Measurements from ENCODE around the gene TMPO. TPM values are rescaled to one million over a fixed set of nuclear protein-coding genes. Genes with fewer than 3 reads are reported as not detected.

Gene TMPO
- total and polyA plus RNA-seq, 2 experiments from 2014 or later: 75.5 to 256 TPM

- TF ChIP-seq REST (IDR thresholded peaks at IDR 0.05; ENCODE audit: unreplicated experiment): no peak
- TF ChIP-seq STAT1 (IDR thresholded peaks at IDR 0.05; ENCODE audit: unreplicated experiment): no peak
- no peak for TF ChIP-seq ZNF331 (CRISPR knock-in tag; IDR thresholded peaks at IDR 0.05; ENCODE audit: low read depth)
- no peak for TF ChIP-seq EZH2 (IDR thresholded peaks at IDR 0.05; ENCODE audit: low read depth, unreplicated experiment)
- no peak for TF ChIP-seq JUNB (IDR thresholded peaks at IDR 0.05; ENCODE audit: unreplicated experiment)
- no peak for TF ChIP-seq CTCF (conservative IDR thresholded peaks at IDR 0.05; ENCODE audit: low read depth in 2 of 2)
- no peak for TF ChIP-seq ZNF114 (CRISPR knock-in tag; IDR thresholded peaks at IDR 0.05)
- TF ChIP-seq POLR2AphosphoS5 (IDR thresholded peaks at IDR 0.05; ENCODE audit: low read depth): no peak
- no peak for TF ChIP-seq CREB1 (CRISPR knock-in tag; IDR thresholded peaks at IDR 0.05; ENCODE audit: low read depth)
These were observed 66.7 kb downstream of the TMPO start (continued) for GRCh38 chr12:98582093-98582492.

DNA sequence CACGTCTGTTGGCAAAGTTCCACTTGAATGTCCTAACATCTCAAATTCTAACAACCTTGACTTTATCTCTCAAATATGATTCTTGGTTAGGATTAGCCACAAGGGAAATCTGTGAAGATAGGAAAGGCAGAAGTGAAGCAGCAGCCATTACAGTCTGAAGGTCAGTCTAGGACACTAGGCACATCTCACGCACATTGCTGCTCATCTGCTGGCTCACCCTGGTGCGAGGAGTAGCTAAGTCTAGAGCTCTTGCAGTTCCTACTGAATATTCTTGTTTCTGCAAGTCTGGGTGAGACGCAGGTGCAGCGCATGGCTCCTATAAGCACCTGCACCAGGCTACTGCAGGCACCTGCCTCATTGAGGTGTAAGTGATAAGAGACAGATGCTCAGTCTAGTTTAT is 71.7 kb downstream of the TMPO start:
- ATAC-seq (no peak), DNase-seq (ENCODE audit: low spot score) (no peak)
- no peaks in the 10 kb centered on the region for H3K27me3 ChIP-seq (ENCODE audit: insufficient read depth)
- no peak overlapping the region for H3K27ac ChIP-seq (ENCODE audit: low read depth)
- Mint-ChIP-seq H3K4me3 (no peak overlapping the region), H3K27me3 (ENCODE audit: insufficient read depth, low read depth, poor library complexity) (peaks cover 1% of the 10 kb centered on the region), H3K27ac (no peak overlapping the region), H3K36me3 (ENCODE audit: low read depth) (no peaks in the 10 kb centered on the region), H3K4me1 (no peaks in the 10 kb centered on the region), H3K9me3 (no peaks in the 10 kb centered on the region)
- no peaks in the 10 kb centered on the region for H3K79me2 ChIP-seq (replicated peaks; ENCODE audit: insufficient read depth)
- no peaks in the 10 kb centered on the region for H4K20me1 ChIP-seq (replicated peaks; ENCODE audit: insufficient read depth)
- no peak overlapping the region for H2AFZ ChIP-seq
- H3K4me2 ChIP-seq: no peak overlapping the region
- H3K4me1 ChIP-seq (ENCODE audit: insufficient read depth): no peaks in the 10 kb centered on the region
- no peaks in the 10 kb centered on the region for H3K36me3 ChIP-seq (ENCODE audit: insufficient read depth)
- no peak overlapping the region for H3K4me3 ChIP-seq
- no peaks in the 10 kb centered on the region for H3K9me2 ChIP-seq (ENCODE audit: insufficient read depth)
- H3F3A ChIP-seq (replicated peaks; ENCODE audit: low read depth): no peaks in the 10 kb centered on the region
- TF ChIP-seq ZNF331 (CRISPR knock-in tag; IDR thresholded peaks at IDR 0.05; ENCODE audit: low read depth): no peak
- TF ChIP-seq ZNF114 (CRISPR knock-in tag; IDR thresholded peaks at IDR 0.05): no peak
- TF ChIP-seq ZNF462 (CRISPR knock-in tag; IDR thresholded peaks at IDR 0.05): no peak
- no peak for TF ChIP-seq REST (IDR thresholded peaks at IDR 0.05; ENCODE audit: unreplicated experiment)
- no peak for TF ChIP-seq CREB1 (CRISPR knock-in tag; IDR thresholded peaks at IDR 0.05; ENCODE audit: low read depth)

All from GM23338 (cell line).